ENCODE data around the gene PGM2. TPM values are rescaled to one million over a fixed set of nuclear protein-coding genes. Genes with fewer than 3 reads are reported as not detected.
"Not testable (repeated sequence)": the region's sequence is repeated elsewhere in the genome, so short reads cannot be mapped to it uniquely, and the experiment has no call there.

The PGM2 gene
- 10 to 100 TPM; 18.3 to 18.9 TPM for total RNA-seq
- 10 to 100 TPM; 17.3 to 22.0 (median 17.9) TPM for polyA plus RNA-seq
- 27.7 to 83.6 (median 32.5) reads per million in 6 experiments for total RNA-seq

DNA sequence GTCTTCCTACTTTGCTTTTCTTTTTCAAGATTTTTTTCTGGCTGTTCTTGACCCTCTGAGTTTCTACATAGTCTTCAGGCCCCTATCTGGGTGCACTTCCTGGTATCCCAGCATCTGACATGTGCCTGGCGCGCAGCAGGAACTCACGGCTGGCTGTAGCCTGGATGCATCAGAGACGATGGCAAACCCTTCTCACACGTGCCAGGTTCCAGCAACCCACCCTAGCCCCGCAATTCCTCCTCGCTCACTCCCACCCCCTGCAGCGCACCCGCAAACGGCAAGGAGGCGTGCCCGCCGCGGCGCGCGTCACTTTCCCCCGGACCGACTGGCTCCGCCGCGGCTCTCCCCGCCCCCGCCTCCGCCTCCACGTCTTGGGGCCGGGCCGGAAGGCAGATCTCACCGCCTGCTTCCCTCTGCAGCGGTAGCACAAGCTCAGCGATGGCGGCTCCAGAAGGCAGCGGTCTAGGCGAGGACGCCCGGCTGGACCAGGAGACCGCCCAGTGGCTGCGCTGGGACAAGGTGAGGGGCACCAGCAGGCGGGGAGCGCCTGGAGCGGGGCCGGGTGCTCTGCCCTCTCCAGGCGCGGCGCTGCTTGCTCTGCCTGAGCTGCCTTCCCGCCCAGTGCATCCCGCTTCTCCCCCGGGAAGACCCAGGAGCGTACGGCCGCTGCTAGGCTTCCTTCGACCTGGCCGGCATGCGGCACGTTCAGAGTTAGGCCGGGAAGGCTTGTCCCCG lies at the start of gene PGM2:
TSS of gene PGM2 (plus strand) at position 392 of the 735 bp plus-strand sequence. CDS start at position 439, 47 bp downstream.
- no peaks in the 10 kb centered on the region for H3K27me3 Mint-ChIP-seq
- DNase-seq (peak; percentile 86 to 93 (median 89)), ATAC-seq (peak; percentile 98)
- H3K36me3 Mint-ChIP-seq, result peaks cover 15 to 20% (median 15%) of the 10 kb centered on the region in 3 donors
- peak within 1 kb of the TSS; percentile 95 to 99 (median 98) for H3K27ac Mint-ChIP-seq
- peak within 1 kb of the TSS; percentile 92 to 100 (median 98) for H3K4me3 Mint-ChIP-seq
- H3K4me1 Mint-ChIP-seq, result peaks cover 26 to 53% (median 49%) of the 10 kb centered on the region in 4 donors
- H3K9me3 Mint-ChIP-seq, result no peaks in the 10 kb centered on the region
- POLR2A ChIA-PET, result interaction anchor here (0.6 to 2.1 kb wide), 12 partner anchors 8 to 223 kb away, joined by 3 to 17 read pairs (median 4); partner anchors contain the start of gene TBC1D1

DNA sequence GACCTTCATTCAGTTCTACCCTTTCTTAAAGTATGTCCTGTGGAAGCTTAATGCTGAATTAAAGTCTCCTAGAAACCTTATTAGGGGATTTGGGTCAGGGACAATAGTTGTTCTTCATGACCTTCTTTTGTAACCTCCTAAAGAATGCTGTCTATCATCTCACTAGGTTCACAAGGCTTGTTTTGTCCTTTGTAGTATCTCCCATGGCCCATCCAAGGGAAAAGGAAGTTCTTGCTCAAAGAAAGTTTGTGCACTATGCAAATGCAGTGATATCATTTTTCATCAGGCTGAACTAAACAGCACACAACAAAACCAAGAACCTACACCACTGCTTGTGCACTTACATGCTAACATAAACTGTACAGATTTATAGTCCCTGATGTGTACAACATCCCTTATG lies 46.6 kb upstream of the PGM2 start:
- H3K27ac Mint-ChIP-seq, result peak overlapping the region; percentile 66 to 97 (median 92)
- H3K9me3 Mint-ChIP-seq, result peaks cover 0 to 11% (median 4%) of the 10 kb centered on the region in 9 donors
- no peak for DNase-seq

DNA sequence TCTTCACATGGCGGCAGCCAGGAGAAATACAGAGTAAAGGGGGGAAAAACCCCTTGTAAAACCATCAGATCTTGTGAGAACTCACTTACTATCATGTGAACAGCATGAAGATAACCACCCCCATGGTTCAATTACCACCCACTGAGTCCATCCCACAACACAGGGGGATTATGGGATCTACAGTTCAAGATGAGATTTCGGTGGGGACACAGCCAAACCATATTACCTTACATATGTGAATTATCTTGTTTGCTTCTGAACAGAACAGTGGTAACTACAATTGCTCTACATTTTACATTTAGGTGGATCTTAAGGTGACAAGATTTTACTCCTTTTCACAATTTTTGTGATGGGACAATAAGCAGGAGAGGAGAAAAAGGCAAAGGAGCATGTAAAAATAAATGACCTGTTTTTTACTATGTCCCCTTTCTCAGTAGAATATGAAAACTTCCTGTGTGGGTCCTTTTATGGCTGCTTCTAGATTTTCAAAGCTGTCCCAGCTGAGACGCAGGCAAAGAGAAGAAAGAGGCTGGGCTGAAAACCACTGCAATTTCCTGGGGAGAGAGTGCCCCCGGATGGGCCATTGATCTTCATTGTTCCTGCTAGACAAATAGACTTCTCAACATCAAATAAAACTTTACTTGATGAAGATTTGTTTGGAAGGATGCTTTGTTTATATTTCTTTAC lies 45.9 kb upstream of the PGM2 start:
- POLR2A ChIA-PET, result interaction anchor here (0.5 to 0.7 kb wide), 3 partner anchors 16 to 140 kb away, joined by 3 to 7 read pairs (median 4); no protein-coding TSS in a partner anchor
- H3K36me3 Mint-ChIP-seq, result peaks cover 0 to 14% (median 6%) of the 10 kb centered on the region in 3 donors
- H3K4me3 Mint-ChIP-seq, result peak overlapping the region in 9 of 10 donors; percentile 9 to 74 (median 67)
- peak; percentile 30 to 89 (median 76) for DNase-seq
- peak overlapping the region; percentile 66 to 97 (median 92) for H3K27ac Mint-ChIP-seq
- H3K4me1 Mint-ChIP-seq, result peaks cover 9 to 42% (median 28%) of the 10 kb centered on the region in 4 donors
- no peaks in the 10 kb centered on the region for H3K27me3 Mint-ChIP-seq
- H3K9me3 Mint-ChIP-seq, result peaks cover 0 to 11% (median 4%) of the 10 kb centered on the region in 9 donors
- ATAC-seq, result peak; percentile 98

More for the DNA sequence above, 46.6 kb upstream of the PGM2 start:
- POLR2A ChIA-PET, result interaction anchor here (0.6 to 1.0 kb wide), 3 partner anchors 17 to 178 kb away, joined by 3 read pairs; no protein-coding TSS in a partner anchor
- no peak for ATAC-seq
- no peaks in the 10 kb centered on the region for H3K27me3 Mint-ChIP-seq
- H3K4me3 Mint-ChIP-seq, result peak overlapping the region in 7 of 10 donors; percentile 5 to 74 (median 64)
- H3K36me3 Mint-ChIP-seq, result peaks cover 0 to 14% (median 6%) of the 10 kb centered on the region in 3 donors
- H3K4me1 Mint-ChIP-seq, result peaks cover 9 to 42% (median 28%) of the 10 kb centered on the region in 4 donors

DNA sequence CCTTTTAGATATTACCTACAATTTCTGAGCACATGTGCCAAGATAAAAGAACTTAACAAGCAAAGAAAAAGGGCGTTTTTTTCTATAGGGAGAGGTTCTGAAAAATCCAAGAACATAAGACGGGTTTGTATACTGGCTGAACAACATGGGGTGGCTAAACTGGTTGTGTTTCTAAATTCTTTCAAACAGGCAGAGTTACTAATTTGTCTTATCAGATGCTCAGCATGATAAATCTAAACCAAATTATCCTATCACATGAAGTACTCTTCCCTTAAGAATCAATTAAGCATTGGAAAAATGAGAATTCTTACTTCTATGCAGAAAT lies 45.4 kb upstream of the PGM2 start:
- H3K9me3 Mint-ChIP-seq, result peaks cover 0 to 11% (median 4%) of the 10 kb centered on the region in 9 donors
- ATAC-seq, result peak in 1 of 2 donors; percentile 54
- no peaks in the 10 kb centered on the region for H3K27me3 Mint-ChIP-seq
- POLR2A ChIA-PET, result interaction anchor here (0.7 kb wide), 2 partner anchors 15 to 29 kb away, joined by 3 to 4 read pairs; no protein-coding TSS in a partner anchor
- H3K27ac Mint-ChIP-seq, result peak overlapping the region; percentile 66 to 97 (median 92)
- peaks cover 0 to 14% (median 6%) of the 10 kb centered on the region in 3 donors for H3K36me3 Mint-ChIP-seq
- H3K4me1 Mint-ChIP-seq, result peaks cover 9 to 42% (median 28%) of the 10 kb centered on the region in 4 donors
- DNase-seq, result no peak
- H3K4me3 Mint-ChIP-seq, result peak overlapping the region in 8 of 10 donors; percentile 56 to 74 (median 67)

DNA sequence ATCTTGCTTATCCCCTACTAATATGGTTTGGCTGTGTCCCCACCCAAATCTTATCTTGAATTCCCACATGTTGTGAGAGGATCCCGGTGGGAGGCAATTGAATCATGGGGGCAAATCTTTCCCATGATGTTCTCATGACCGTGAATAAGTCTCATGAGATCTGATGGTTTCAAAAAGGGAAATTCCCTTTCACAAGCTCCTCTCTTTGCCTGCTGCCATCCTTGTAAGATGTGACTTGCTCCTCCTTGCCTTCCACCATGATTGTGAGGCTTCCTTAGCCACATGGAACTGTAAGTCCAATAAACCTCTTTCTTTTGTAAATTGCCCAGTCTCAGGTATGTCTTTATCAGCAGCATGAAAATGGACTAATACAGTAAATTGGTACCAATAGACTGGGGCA lies 40.2 kb upstream of the PGM2 start:
- POLR2A ChIA-PET, DNase-seq, ATAC-seq, H3K27me3 Mint-ChIP-seq, H3K4me3 Mint-ChIP-seq: not testable (repeated sequence)
- peaks cover 0 to 11% (median 4%) of the 10 kb centered on the region in 9 donors for H3K9me3 Mint-ChIP-seq
- peak overlapping the region in 1 of 10 donors; percentile 50 for H3K27ac Mint-ChIP-seq
- peaks cover 0 to 14% (median 7%) of the 10 kb centered on the region in 3 donors for H3K36me3 Mint-ChIP-seq
- H3K4me1 Mint-ChIP-seq, result peaks cover 0 to 16% (median 8%) of the 10 kb centered on the region in 4 donors

DNA sequence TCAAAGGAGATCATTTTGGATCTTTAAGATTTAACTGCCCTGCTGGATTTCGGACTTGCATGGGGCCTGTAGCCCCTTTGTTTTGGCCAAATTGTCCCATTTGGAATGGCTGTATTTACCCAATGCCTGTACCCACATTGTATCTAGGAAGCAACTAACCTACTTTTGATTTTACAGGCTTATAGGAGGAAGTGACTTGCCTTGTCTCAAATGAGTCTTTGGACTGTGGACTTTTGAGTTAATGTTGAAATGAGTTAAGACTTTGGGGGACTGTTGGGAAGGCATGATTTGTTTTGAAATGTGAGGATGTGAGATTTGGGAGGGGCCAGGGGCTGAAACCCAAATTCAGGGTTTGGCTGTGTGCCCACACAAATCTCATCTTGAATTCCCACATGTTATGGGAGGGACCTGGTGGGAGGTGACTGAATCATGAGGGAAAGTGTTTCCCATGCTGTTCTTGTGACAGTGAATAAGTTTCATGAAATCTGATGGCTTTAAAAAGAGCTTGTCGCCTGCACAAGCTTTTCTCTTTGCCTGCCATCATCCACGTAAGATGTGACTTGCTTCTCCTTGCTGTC lies 38.5 kb upstream of the PGM2 start:
- not testable (repeated sequence) for H3K27me3 Mint-ChIP-seq, ATAC-seq, H3K4me3 Mint-ChIP-seq, H3K4me1 Mint-ChIP-seq, DNase-seq
- H3K27ac Mint-ChIP-seq, result peak overlapping the region in 1 of 10 donors; percentile 10
- peaks cover 0 to 14% (median 3%) of the 10 kb centered on the region in 9 donors for H3K9me3 Mint-ChIP-seq
- POLR2A ChIA-PET, result interaction anchor here (1.1 kb wide), 1 partner anchor 185 kb away, joined by 3 read pairs; no protein-coding TSS in a partner anchor
- H3K36me3 Mint-ChIP-seq, result peaks cover 0 to 14% (median 9%) of the 10 kb centered on the region in 3 donors

DNA sequence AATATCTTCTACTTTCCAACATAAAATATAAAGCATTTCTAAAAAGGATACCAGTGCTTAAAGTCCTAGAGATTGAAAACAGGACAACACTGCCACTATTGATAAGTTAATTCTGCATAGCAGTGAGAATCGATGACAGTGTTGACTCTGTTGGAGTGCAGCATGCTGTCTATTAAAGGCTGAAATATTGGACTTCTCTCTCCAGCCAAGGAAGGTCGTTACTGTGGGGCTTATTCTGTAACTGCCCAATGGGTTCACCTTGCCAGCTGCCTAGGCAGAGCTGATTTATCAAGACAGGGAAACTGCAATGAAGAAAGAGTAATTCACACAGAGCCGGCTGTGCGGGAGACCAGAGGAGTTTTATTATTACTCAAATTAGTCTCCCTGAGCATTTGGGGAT lies 37.7 kb upstream of the PGM2 start:
- H3K4me3 Mint-ChIP-seq, result no peak overlapping the region
- H3K9me3 Mint-ChIP-seq, result peaks cover 0 to 11% (median 3%) of the 10 kb centered on the region in 9 donors
- peak overlapping the region in 2 of 10 donors; percentile 12 to 42 for H3K27ac Mint-ChIP-seq
- POLR2A ChIA-PET, result no interaction called here
- H3K27me3 Mint-ChIP-seq, result no peaks in the 10 kb centered on the region
- DNase-seq (no peak), ATAC-seq (no peak)
- H3K4me1 Mint-ChIP-seq, result peaks cover 0 to 4% (median 0%) of the 10 kb centered on the region in 4 donors
- peaks cover 0 to 9% (median 9%) of the 10 kb centered on the region in 3 donors for H3K36me3 Mint-ChIP-seq

DNA sequence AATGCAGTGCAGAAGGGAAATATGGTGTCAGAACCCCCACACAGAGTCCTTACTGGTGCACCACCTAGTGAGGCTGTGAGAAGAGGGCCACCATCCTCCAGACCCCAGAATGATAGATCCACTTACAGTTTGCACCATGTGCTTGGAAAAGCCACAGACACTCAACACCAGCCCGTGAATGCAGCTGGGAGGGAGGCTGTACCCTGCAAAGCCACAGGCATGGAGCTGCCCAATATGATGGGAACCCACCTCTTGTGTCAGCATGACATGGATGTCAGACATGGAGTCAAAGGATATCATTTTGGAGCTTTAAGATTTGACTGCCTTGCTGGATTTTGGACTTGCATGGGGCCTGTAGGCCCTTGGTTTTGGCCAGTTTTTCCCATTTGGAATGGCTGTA lies 34.2 kb upstream of the PGM2 start:
- peaks cover 0 to 11% (median 0%) of the 10 kb centered on the region in 9 donors for H3K9me3 Mint-ChIP-seq
- DNase-seq, result no peak
- ATAC-seq, result no peak
- H3K36me3 Mint-ChIP-seq, result peaks cover 0 to 9% (median 9%) of the 10 kb centered on the region in 3 donors
- POLR2A ChIA-PET, result no interaction called here
- no peak overlapping the region for H3K27ac Mint-ChIP-seq
- no peaks in the 10 kb centered on the region for H3K27me3 Mint-ChIP-seq
- H3K4me3 Mint-ChIP-seq, result no peak overlapping the region
- peaks cover 0 to 2% (median 0%) of the 10 kb centered on the region in 4 donors for H3K4me1 Mint-ChIP-seq

DNA sequence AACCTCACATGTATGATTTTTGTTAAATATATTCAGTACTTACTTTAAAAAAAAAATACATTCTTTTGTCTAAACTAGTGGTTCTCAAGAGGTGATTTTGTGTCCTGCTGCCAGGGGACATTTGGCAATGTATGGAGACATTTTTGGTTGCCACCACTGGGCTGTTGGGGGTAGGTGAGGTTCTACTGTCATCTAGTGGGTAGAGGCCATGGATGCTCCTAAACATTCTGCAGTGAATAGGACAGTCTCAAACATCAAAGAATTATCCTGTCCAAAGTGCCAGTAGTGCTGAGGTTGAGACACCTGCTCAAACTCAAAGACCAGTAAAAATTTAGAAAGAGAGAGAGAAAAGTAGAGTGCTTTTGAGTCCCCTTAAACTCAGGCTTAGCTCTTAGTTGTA lies 32.9 kb upstream of the PGM2 start:
- POLR2A ChIA-PET, result no interaction called here
- ATAC-seq (peak; percentile 66 to 76), DNase-seq (peak in 6 of 10 donors; percentile 10 to 45 (median 29))
- H3K9me3 Mint-ChIP-seq, result peaks cover 0 to 11% (median 0%) of the 10 kb centered on the region in 9 donors
- no peaks in the 10 kb centered on the region for H3K27me3 Mint-ChIP-seq
- H3K27ac Mint-ChIP-seq, result no peak overlapping the region
- no peak overlapping the region for H3K4me3 Mint-ChIP-seq
- H3K36me3 Mint-ChIP-seq, result peaks cover 0 to 9% (median 9%) of the 10 kb centered on the region in 3 donors
- H3K4me1 Mint-ChIP-seq, result peaks cover 0 to 2% (median 0%) of the 10 kb centered on the region in 4 donors

DNA sequence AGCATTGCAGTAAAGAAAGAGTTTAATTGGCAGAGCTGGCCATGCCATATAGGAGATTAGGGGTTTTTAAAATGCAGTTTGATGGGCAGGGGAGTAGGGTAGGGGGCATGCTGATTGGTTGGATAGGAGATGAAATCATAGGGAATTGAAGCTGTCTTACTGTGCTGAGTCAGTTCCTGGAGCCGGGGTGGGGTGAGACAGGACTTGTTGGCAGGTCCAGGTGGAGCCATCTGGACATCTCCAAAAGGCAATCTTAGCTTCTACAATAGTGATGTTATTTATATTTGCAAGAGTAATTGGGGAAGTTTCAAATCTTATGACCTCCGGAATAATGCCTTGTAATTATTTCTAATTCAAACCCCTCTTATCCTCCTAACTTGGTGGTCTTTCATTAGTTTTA lies 32.4 kb upstream of the PGM2 start:
- POLR2A ChIA-PET, result no interaction called here
- no peak overlapping the region for H3K4me3 Mint-ChIP-seq
- peaks cover 0 to 11% (median 0%) of the 10 kb centered on the region in 9 donors for H3K9me3 Mint-ChIP-seq
- ATAC-seq (no peak), DNase-seq (no peak)
- no peak overlapping the region for H3K27ac Mint-ChIP-seq
- H3K4me1 Mint-ChIP-seq, result peaks cover 0 to 2% (median 0%) of the 10 kb centered on the region in 4 donors
- no peaks in the 10 kb centered on the region for H3K27me3 Mint-ChIP-seq
- H3K36me3 Mint-ChIP-seq, result peaks cover 0 to 9% (median 9%) of the 10 kb centered on the region in 3 donors

DNA sequence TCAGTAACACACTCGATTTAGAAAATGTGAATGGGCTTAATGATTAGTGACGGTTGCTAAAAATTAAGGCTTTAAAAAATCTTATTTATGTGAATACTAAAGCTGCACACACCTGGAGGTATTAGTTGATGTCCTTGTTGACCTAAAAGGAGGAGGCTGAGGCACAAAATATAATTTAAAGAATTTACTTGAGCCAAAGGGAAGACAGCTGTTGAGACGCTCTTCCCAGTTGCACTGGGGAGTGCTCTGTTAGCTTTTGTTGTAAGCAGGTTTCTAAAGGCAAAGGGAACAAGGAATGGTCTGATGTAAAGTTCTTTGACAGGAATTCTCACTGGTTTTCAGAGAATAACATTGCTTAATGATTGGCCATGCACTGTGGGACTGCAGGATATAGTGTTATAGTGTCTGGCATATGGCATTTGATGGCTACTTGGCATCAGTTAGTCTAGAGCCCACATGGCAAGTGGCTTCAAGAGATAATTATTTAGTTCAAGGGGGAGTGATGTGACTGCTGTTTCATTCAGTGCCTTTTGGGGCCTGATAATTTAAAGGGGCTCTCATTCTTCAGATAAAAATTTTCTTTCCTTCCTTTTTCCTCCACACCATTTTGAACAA lies 30.8 kb upstream of the PGM2 start:
- no peak overlapping the region for H3K27ac Mint-ChIP-seq
- no peaks in the 10 kb centered on the region for H3K27me3 Mint-ChIP-seq
- peaks cover 0 to 9% (median 8%) of the 10 kb centered on the region in 3 donors for H3K36me3 Mint-ChIP-seq
- H3K4me3 Mint-ChIP-seq, result no peak overlapping the region
- DNase-seq, result no peak
- H3K9me3 Mint-ChIP-seq, result peaks cover 0 to 10% (median 0%) of the 10 kb centered on the region in 9 donors
- H3K4me1 Mint-ChIP-seq, result peaks cover 0 to 2% (median 0%) of the 10 kb centered on the region in 4 donors
- POLR2A ChIA-PET, result interaction anchor here (0.6 kb wide), 1 partner anchor 27 kb away, joined by 5 read pairs; no protein-coding TSS in a partner anchor
- ATAC-seq, result no peak

Data from naive thymus-derived CD8-positive, alpha-beta T cell (primary cell).